ENCODE results near the gene FBXO46. TPM values are rescaled to one million over a fixed set of nuclear protein-coding genes. Genes with fewer than 3 reads are reported as not detected.
"Not testable (repeated sequence)": the region's sequence is repeated elsewhere in the genome, so short reads cannot be mapped to it uniquely, and the experiment has no call there.

The FBXO46 gene
- total RNA-seq, 1 experiment from 2014 or later, result 43.9 TPM

GRCh38 chr19:45687599-45687998 is 43.1 kb downstream of the FBXO46 start:
- H3K23me2 ChIP-seq (ENCODE audit: insufficient read length, low read depth, low read length, poor library complexity, severe bottlenecking), result peaks cover under 1% of the 10 kb centered on the region
- no CpG with 5 or more reads among the region's 9 CpGs for WGBS (ENCODE audit: extremely low coverage, insufficient read length, low lambda C conversion rate)

DNA sequence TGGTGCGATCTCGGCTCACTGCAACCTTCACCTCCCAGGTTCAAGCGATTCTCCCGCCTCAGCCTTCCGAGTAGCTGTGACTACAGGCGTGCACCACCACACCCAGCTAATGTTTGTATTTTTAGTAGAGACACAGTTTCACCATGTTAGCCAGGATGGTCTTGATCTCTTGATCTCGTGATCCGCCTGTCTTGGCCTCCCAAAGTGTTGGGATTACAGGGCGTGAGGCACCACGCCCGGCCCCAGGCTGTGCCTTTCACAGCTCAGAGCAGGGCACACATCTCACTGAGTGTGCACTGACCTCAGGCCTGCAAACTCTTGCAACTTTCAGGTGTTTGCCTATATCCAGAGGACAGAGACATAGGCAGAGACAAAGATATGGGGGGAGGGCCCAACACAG is 45.7 kb downstream of the FBXO46 start:
- not testable (repeated sequence) for H3K4me3 Mint-ChIP-seq; H3K79me1 ChIP-seq (ENCODE audit: insufficient read depth, low read depth, low read length, poor library complexity, severe bottlenecking); H3K14ac ChIP-seq (ENCODE audit: insufficient read depth, low read length); H3K4me1 ChIP-seq (ENCODE audit: insufficient read depth, low read length); H2BK12ac ChIP-seq (ENCODE audit: insufficient read length, low read depth, low read length); H3K9me3 Mint-ChIP-seq; H2BK20ac ChIP-seq (ENCODE audit: low read depth, low read length, poor library complexity, severe bottlenecking); H3K9me3 ChIP-seq (ENCODE audit: control insufficient read depth, low read depth, low read length); H3K27ac ChIP-seq (ENCODE audit: insufficient read length, low read depth, low read length); H3K18ac ChIP-seq (ENCODE audit: insufficient read length, low read depth, low read length); H2AK5ac ChIP-seq (ENCODE audit: insufficient read length, low read length); H3K27me3 ChIP-seq (ENCODE audit: insufficient read depth, low read length); H2BK15ac ChIP-seq (ENCODE audit: low read depth, low read length); H4K8ac ChIP-seq (replicated peaks; ENCODE audit: insufficient read length, low read depth, low read length); H3K4me2 ChIP-seq (ENCODE audit: insufficient read depth, insufficient read length, low read length); H3K27ac Mint-ChIP-seq; H3T11ph ChIP-seq (ENCODE audit: low read length); H3K23me2 ChIP-seq (ENCODE audit: insufficient read length, low read depth, low read length, poor library complexity, severe bottlenecking); H4K91ac ChIP-seq (ENCODE audit: insufficient read length, low read depth, low read length); H3K79me2 ChIP-seq (ENCODE audit: insufficient read depth, low read length); H2AFZ ChIP-seq (ENCODE audit: low read length); H3K4me1 Mint-ChIP-seq; H3K9ac ChIP-seq (ENCODE audit: extremely low read depth, insufficient read length, low read length); H3K56ac ChIP-seq (ENCODE audit: insufficient read length, low read depth, low read length); H3K4ac ChIP-seq (ENCODE audit: low read depth, low read length); DNase-seq; H2BK5ac ChIP-seq (ENCODE audit: insufficient read length, low read length); H3K23ac ChIP-seq (ENCODE audit: insufficient read length, low read depth, low read length); H4K5ac ChIP-seq (ENCODE audit: insufficient read length, low read depth, low read length); H4K20me1 ChIP-seq (ENCODE audit: control insufficient read depth, insufficient read depth, insufficient read length); H2BK120ac ChIP-seq (ENCODE audit: low read depth, low read length, poor library complexity, severe bottlenecking)
- H3K27me3 Mint-ChIP-seq (ENCODE audit: low read depth), result peaks cover 11% of the 10 kb centered on the region
- H3K36me3 Mint-ChIP-seq (ENCODE audit: insufficient read depth in 1 of 3, low read depth in 3 of 3), result peaks cover 33 to 51% (median 49%) of the 10 kb centered on the region in 3 experiments; a peak in 6 of 7 replicates
- no CpG with 5 or more reads among the region's 11 CpGs for WGBS (ENCODE audit: extremely low coverage, insufficient read length, low lambda C conversion rate)

More at GRCh38 chr19:45687599-45687998, 43.1 kb downstream of the FBXO46 start:
- H2BK15ac ChIP-seq (ENCODE audit: low read depth, low read length), result no peak overlapping the region
- Mint-ChIP-seq H3K4me3 (no peak overlapping the region), H3K27ac (no peak overlapping the region), H3K4me1 (peaks cover 0 to 14% of the 10 kb centered on the region in 2 experiments; a peak in 3 of 4 replicates), H3K36me3 (ENCODE audit: insufficient read depth in 1 of 3, low read depth in 3 of 3) (peaks cover 39 to 55% (median 49%) of the 10 kb centered on the region in 3 experiments), H3K27me3 (ENCODE audit: low read depth) (peaks cover 2% of the 10 kb centered on the region; the same call in 1 of the 2 replicates), H3K9me3 (peaks cover 0 to 5% of the 10 kb centered on the region in 2 experiments; a peak in 2 of 5 replicates)
- H3K56ac ChIP-seq (ENCODE audit: insufficient read length, low read depth, low read length), result no peak overlapping the region
- no peaks in the 10 kb centered on the region for H4K20me1 ChIP-seq (ENCODE audit: control insufficient read depth, insufficient read depth, insufficient read length)
- H3K27me3 ChIP-seq (ENCODE audit: insufficient read depth, low read length), result no peaks in the 10 kb centered on the region
- no peaks in the 10 kb centered on the region for H3K79me1 ChIP-seq (ENCODE audit: insufficient read depth, low read depth, low read length, poor library complexity, severe bottlenecking)
- H4K8ac ChIP-seq (replicated peaks; ENCODE audit: insufficient read length, low read depth, low read length), result no peak overlapping the region
- no peaks in the 10 kb centered on the region; the same call in 1 of the 2 replicates for H3K4me1 ChIP-seq (ENCODE audit: insufficient read depth, low read length)
- DNase-seq, result no peak
- no peak overlapping the region for H3T11ph ChIP-seq (ENCODE audit: low read length)
- no peak overlapping the region for H4K91ac ChIP-seq (ENCODE audit: insufficient read length, low read depth, low read length)
- TF ChIP-seq, protein P1, sequence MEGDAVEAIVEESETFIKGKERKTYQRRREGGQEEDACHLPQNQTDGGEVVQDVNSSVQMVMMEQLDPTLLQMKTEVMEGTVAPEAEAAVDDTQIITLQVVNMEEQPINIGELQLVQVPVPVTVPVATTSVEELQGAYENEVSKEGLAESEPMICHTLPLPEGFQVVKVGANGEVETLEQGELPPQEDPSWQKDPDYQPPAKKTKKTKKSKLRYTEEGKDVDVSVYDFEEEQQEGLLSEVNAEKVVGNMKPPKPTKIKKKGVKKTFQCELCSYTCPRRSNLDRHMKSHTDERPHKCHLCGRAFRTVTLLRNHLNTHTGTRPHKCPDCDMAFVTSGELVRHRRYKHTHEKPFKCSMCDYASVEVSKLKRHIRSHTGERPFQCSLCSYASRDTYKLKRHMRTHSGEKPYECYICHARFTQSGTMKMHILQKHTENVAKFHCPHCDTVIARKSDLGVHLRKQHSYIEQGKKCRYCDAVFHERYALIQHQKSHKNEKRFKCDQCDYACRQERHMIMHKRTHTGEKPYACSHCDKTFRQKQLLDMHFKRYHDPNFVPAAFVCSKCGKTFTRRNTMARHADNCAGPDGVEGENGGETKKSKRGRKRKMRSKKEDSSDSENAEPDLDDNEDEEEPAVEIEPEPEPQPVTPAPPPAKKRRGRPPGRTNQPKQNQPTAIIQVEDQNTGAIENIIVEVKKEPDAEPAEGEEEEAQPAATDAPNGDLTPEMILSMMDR (conservative IDR thresholded peaks at IDR 0.05), result no peak
- no peaks in the 10 kb centered on the region for H3K9me3 ChIP-seq (ENCODE audit: control insufficient read depth, low read depth, low read length)
- H3K4ac ChIP-seq (ENCODE audit: low read depth, low read length), result no peak overlapping the region
- no peak overlapping the region for H3K4me2 ChIP-seq (ENCODE audit: insufficient read depth, insufficient read length, low read length)
- H2BK120ac ChIP-seq (ENCODE audit: low read depth, low read length, poor library complexity, severe bottlenecking), result no peak overlapping the region
- H3K27ac ChIP-seq (ENCODE audit: insufficient read length, low read depth, low read length), result no peak overlapping the region
- no peak overlapping the region for H3K18ac ChIP-seq (ENCODE audit: insufficient read length, low read depth, low read length)
- peaks cover 1% of the 10 kb centered on the region; the same call in 1 of the 2 replicates for H3K79me2 ChIP-seq (ENCODE audit: insufficient read depth, low read length)
- H2BK12ac ChIP-seq (ENCODE audit: insufficient read length, low read depth, low read length), result no peak overlapping the region
- H3K9ac ChIP-seq (ENCODE audit: extremely low read depth, insufficient read length, low read length), result no peak overlapping the region
- H2BK20ac ChIP-seq (ENCODE audit: low read depth, low read length, poor library complexity, severe bottlenecking), result no peak overlapping the region
- H2AFZ ChIP-seq (ENCODE audit: low read length), result no peak overlapping the region
- H2AK5ac ChIP-seq (ENCODE audit: insufficient read length, low read length), result no peak overlapping the region
- H3K14ac ChIP-seq (ENCODE audit: insufficient read depth, low read length), result no peak overlapping the region
- no peak overlapping the region for H2BK5ac ChIP-seq (ENCODE audit: insufficient read length, low read length)
- no peak overlapping the region for H3K23ac ChIP-seq (ENCODE audit: insufficient read length, low read depth, low read length)
- H4K5ac ChIP-seq (ENCODE audit: insufficient read length, low read depth, low read length), result no peak overlapping the region
